ENCODE results near the gene LYPD1.

The LYPD1 gene

DNA sequence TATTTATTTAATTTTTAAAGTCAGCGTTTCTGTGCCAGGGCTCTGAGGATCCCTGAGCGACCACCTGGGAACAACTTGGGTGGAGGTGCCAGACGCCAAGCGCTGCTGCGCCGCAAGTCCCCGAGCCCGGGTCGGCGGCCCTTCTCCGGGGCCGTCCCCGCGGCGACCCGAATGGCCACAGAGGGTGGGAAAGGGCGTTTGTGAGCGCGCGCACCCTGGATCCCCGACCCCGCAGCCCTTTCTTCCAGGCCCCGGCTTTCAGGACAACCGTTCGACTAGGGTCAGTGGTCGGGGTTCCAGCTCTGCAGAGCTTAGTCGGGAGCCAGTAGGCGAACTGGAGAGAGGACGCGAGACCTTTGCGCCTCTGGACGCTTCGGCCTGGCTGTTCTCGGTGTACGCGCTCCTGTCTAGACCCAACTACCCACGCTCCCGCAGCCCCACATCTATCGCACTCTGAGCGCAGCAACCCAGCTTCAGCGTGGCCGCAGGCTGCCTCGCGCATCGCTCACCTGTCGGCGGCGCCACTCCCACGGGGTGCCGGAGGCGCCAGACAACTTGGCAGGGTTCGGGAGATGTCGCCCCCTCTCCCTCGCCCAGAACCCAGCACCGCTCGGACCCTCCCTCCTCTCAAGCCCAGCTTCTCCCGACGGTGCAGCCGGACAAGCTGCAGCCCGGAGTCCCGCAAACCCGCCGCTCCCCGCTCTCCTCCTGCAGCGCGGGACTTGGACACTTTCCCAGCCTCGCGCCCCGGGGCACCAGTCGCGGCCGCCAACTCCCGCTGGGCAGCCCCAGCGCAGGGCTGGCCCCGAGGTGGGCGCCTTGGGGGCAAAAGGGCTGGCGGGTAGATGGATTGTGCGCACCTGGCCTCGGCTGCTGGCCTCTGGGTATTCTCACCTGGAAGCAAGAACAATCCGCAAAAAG, 758 bp downstream of the LYPD1 start:
- in situ Hi-C loops (cut with HindIII; ENCODE audit: low sequenced_read_pairs) = no loop called here
- no peak for DNase-seq (ENCODE audit: low read depth)
- TF ChIP-seq, protein P1, sequence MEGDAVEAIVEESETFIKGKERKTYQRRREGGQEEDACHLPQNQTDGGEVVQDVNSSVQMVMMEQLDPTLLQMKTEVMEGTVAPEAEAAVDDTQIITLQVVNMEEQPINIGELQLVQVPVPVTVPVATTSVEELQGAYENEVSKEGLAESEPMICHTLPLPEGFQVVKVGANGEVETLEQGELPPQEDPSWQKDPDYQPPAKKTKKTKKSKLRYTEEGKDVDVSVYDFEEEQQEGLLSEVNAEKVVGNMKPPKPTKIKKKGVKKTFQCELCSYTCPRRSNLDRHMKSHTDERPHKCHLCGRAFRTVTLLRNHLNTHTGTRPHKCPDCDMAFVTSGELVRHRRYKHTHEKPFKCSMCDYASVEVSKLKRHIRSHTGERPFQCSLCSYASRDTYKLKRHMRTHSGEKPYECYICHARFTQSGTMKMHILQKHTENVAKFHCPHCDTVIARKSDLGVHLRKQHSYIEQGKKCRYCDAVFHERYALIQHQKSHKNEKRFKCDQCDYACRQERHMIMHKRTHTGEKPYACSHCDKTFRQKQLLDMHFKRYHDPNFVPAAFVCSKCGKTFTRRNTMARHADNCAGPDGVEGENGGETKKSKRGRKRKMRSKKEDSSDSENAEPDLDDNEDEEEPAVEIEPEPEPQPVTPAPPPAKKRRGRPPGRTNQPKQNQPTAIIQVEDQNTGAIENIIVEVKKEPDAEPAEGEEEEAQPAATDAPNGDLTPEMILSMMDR (IDR thresholded peaks at IDR 0.05; ENCODE audit: low read depth, low read length, missing control alignments) = peak; percentile 31
- peak overlapping the region; percentile 80 for H3K4me3 ChIP-seq (ENCODE audit: low read depth, low read length)

DNA sequence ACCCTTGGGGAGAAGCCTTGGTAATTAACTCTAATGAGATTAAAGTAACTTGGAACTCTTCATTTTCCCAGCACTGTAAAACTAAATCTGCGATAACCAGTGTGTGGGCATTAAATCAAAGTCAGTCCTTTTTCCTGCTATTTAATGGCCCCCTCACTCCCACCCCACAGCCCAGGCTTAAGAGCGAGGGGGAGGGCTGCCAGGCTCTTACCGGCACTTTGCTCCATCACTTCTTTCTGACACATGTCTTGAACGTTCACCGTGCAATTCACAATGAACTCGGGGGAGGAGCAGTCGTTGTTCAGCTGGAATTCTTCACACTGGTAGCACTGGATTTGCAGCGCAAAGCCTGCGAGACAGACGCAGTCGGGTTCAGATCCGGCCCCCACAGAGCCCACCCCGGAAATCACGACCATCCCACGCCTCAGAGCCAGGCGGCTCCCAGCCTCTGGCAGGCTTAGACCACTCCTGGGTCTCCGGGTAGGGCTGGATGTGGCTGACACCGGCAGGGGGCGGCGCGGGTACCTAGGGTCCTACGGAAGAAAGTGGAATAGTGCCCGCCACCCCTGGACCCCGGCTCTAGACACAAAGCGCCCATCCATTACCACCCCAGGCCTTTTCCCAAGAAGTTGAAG, 1.7 kb downstream of the LYPD1 start:
- in situ Hi-C loops (cut with HindIII; ENCODE audit: low sequenced_read_pairs) = no loop called here
- peak overlapping the region; percentile 80 for H3K4me3 ChIP-seq (ENCODE audit: low read depth, low read length)
- TF ChIP-seq, protein P1 (IDR thresholded peaks at IDR 0.05; ENCODE audit: low read depth, low read length, missing control alignments) = peak; percentile 60
- no peak for DNase-seq (ENCODE audit: low read depth)

DNA sequence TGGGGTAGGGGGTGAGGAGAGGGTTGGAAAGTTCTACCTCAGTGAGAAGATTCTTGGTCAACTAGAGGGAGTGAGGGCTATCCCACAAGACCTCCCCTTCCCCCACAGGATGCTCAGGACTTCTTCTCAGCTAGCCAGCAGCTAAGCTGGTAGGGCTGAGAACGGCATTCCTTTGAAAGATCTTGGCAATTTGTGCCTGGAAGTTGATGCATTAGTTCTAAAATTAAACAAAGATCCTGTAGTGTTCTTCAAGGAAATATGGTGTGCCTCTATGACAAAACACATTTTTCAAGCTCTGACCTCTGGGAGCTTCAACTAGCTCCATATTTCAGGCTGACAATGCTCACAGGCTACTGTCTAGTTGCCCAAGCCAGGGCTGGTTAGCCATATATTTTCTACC, 2.3 kb downstream of the LYPD1 start:
- DNase-seq (ENCODE audit: low read depth) = no peak
- TF ChIP-seq, protein P1 (IDR thresholded peaks at IDR 0.05; ENCODE audit: low read depth, low read length, missing control alignments) = no peak
- in situ Hi-C loops (cut with HindIII; ENCODE audit: low sequenced_read_pairs) = no loop called here
- H3K4me3 ChIP-seq (ENCODE audit: low read depth, low read length) = peak overlapping the region; percentile 80

DNA sequence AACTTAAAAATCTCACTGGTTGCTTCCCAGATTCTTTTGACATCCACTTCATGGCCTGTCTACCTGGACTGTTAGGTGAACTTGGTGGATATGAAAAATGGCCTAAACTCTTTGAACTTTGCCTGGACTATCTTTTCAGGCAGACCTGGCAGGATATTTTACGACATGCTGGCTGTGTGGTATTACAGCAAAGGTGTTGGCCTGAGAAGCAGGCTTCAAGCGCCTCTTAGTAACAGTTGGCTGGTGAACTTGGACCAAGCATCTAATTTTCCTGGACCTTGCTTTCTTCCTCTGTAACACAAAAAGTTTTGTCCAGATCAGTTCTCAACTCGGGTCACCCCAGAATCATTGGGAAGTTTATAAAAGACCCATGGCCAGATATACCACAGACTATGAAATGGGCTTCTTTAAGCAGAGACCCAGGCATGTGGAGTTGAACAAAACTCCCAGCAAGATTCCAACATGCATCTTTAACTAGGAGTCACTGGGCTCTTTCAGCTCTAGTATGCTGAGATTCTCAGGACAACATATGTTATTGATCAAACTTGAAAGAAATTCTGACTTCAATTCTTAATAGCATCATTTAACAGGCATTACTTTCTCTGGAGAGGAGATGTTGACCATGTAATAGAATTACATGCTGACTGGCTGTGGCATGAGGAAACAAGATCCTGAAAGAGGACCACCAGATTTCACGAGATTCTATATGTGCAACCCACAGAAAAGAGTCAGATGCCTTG, 4.4 kb downstream of the LYPD1 start:
- no peak overlapping the region for H3K4me3 ChIP-seq (ENCODE audit: low read depth, low read length)
- no peak for DNase-seq (ENCODE audit: low read depth)
- TF ChIP-seq, protein P1 (IDR thresholded peaks at IDR 0.05; ENCODE audit: low read depth, low read length, missing control alignments) = no peak
- in situ Hi-C loops (cut with HindIII; ENCODE audit: low sequenced_read_pairs) = no loop called here

DNA sequence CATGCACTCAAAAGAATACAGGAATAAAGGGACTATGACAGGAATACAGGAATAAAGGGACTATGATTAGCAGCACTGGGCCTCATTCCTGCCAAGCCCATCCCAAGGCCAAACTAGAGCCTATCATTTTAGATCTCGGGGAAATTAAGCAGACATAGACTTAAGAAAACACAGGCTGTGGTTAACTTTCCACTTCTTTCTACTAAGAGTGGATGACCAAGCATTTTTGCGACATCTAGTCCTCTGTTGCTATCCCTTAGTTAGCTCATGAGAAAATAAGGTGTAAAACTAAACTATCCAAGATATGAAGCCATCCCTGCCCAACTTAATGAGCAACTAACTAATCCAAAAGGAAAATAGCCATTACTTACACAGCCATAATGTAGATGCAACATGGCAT, 5.9 kb downstream of the LYPD1 start:
- DNase-seq (ENCODE audit: low read depth) = no peak
- in situ Hi-C loops (cut with HindIII; ENCODE audit: low sequenced_read_pairs) = no loop called here
- no peak overlapping the region for H3K4me3 ChIP-seq (ENCODE audit: low read depth, low read length)
- TF ChIP-seq, protein P1 (IDR thresholded peaks at IDR 0.05; ENCODE audit: low read depth, low read length, missing control alignments) = no peak

DNA sequence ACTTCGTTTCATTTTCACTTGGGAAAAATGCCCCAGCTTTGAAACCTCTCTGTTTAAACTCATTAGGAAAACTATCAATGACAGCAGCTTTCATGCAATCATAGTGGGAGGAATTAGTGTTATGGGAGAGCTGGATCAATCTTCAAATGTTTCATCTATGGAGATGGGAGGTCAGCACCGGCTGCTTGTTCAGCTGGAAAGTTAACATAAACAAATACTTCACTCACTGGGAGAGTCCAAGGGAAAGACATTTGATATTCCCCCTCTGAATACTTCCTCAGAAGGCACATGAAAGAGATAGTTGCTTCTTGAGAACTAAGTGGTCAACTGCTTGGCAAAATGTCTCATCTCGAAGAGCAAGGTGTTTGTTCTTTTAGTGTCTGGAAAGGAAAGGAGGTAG, 7.3 kb downstream of the LYPD1 start:
- in situ Hi-C loops (cut with HindIII; ENCODE audit: low sequenced_read_pairs) = no loop called here
- peak; percentile 50 for DNase-seq (ENCODE audit: low read depth)
- TF ChIP-seq, protein P1 (IDR thresholded peaks at IDR 0.05; ENCODE audit: low read depth, low read length, missing control alignments) = no peak
- H3K4me3 ChIP-seq (ENCODE audit: low read depth, low read length) = no peak overlapping the region
